GM23338 (cell line): Measurements from ENCODE around the gene FASTKD3.

Experiments used
- EZH2 ChIP-seq: fragments of 200-600 bp; sonication (generic); IDR thresholded peaks from one replicate; pipeline ENCODE4 v1.8.0; 2017; ENCODE audit warnings: antibody characterized with exemption, mild to moderate bottlenecking, low read depth; ENCODE audit not compliant: unreplicated experiment
- TF ChIP-seq, protein P1 (sequence below), 2 experiments: fragments of 200-600 bp in 1 of 2; sonication (generic) in 1 of 2; conservative IDR thresholded peaks; 2 replicates each; pipeline versions ENCODE4 v1.5.1 to v1.6.1; 2016 to 2017; ENCODE audit warnings: antibody characterized with exemption in 2 of 2, low read depth in 2 of 2, mild to moderate bottlenecking in 2 of 2, moderate library complexity in 1 of 2
- TF ChIP-seq, protein P2 (sequence below): IDR thresholded peaks from one replicate; pipeline ENCODE4 v1.6.1; 2018; ENCODE audit warnings: antibody characterized with exemption; ENCODE audit not compliant: unreplicated experiment
- TF ChIP-seq, protein P3 (sequence below): IDR thresholded peaks from 2 replicates; pipeline ENCODE4 v1.6.1; 2016; ENCODE audit warnings: antibody characterized with exemption

DNA sequence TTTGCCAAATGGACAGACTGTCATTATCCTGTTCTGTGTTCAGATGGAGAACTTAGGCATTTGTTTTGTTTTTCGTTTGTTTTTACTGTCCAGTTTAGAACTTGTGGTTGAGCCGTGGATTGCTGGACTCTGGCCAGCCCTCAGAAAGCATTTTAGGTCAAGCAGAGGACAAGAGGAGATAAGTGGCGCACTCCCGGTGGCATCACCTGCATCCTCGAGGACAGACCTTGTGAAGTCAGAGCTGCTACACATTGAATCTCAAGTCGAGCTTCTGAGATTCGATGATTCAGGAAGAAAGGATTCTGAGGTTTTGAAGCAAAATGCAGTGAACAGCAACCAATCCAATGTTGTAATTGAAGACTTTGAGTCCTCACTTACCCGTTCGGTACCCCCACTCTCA, 9.0 kb upstream of the FASTKD3 start:
- TF ChIP-seq, protein P1, sequence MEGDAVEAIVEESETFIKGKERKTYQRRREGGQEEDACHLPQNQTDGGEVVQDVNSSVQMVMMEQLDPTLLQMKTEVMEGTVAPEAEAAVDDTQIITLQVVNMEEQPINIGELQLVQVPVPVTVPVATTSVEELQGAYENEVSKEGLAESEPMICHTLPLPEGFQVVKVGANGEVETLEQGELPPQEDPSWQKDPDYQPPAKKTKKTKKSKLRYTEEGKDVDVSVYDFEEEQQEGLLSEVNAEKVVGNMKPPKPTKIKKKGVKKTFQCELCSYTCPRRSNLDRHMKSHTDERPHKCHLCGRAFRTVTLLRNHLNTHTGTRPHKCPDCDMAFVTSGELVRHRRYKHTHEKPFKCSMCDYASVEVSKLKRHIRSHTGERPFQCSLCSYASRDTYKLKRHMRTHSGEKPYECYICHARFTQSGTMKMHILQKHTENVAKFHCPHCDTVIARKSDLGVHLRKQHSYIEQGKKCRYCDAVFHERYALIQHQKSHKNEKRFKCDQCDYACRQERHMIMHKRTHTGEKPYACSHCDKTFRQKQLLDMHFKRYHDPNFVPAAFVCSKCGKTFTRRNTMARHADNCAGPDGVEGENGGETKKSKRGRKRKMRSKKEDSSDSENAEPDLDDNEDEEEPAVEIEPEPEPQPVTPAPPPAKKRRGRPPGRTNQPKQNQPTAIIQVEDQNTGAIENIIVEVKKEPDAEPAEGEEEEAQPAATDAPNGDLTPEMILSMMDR (conservative IDR thresholded peaks at IDR 0.05; ENCODE audit: low read depth in 2 of 2) = no peak
- TF ChIP-seq EZH2 = no peak
- TF ChIP-seq, protein P2, sequence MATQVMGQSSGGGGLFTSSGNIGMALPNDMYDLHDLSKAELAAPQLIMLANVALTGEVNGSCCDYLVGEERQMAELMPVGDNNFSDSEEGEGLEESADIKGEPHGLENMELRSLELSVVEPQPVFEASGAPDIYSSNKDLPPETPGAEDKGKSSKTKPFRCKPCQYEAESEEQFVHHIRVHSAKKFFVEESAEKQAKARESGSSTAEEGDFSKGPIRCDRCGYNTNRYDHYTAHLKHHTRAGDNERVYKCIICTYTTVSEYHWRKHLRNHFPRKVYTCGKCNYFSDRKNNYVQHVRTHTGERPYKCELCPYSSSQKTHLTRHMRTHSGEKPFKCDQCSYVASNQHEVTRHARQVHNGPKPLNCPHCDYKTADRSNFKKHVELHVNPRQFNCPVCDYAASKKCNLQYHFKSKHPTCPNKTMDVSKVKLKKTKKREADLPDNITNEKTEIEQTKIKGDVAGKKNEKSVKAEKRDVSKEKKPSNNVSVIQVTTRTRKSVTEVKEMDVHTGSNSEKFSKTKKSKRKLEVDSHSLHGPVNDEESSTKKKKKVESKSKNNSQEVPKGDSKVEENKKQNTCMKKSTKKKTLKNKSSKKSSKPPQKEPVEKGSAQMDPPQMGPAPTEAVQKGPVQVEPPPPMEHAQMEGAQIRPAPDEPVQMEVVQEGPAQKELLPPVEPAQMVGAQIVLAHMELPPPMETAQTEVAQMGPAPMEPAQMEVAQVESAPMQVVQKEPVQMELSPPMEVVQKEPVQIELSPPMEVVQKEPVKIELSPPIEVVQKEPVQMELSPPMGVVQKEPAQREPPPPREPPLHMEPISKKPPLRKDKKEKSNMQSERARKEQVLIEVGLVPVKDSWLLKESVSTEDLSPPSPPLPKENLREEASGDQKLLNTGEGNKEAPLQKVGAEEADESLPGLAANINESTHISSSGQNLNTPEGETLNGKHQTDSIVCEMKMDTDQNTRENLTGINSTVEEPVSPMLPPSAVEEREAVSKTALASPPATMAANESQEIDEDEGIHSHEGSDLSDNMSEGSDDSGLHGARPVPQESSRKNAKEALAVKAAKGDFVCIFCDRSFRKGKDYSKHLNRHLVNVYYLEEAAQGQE = no peak
- TF ChIP-seq, protein P3, sequence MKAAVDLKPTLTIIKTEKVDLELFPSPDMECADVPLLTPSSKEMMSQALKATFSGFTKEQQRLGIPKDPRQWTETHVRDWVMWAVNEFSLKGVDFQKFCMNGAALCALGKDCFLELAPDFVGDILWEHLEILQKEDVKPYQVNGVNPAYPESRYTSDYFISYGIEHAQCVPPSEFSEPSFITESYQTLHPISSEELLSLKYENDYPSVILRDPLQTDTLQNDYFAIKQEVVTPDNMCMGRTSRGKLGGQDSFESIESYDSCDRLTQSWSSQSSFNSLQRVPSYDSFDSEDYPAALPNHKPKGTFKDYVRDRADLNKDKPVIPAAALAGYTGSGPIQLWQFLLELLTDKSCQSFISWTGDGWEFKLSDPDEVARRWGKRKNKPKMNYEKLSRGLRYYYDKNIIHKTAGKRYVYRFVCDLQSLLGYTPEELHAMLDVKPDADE = no peak
